T-cell (primary cell): ENCODE results near the gene AHRR. TPM values are rescaled to one million over a fixed set of nuclear protein-coding genes. Genes with fewer than 3 reads are reported as not detected.
"Not testable (repeated sequence)": the region's sequence is repeated elsewhere in the genome, so short reads cannot be mapped to it uniquely, and the experiment has no call there.

Source experiments
- ATAC-seq, 4 experiments: fragments of 200-7000 bp in 3 of 4; fragments of 150-1000 bp in 1 of 4; cut with Tn5 transposase; replicated peaks in 1 of 4; 1 replicate in 3 of 4; 2 replicates in 1 of 4; pipeline ENCODE4 v1.10.0; 2021; ENCODE audit warnings: moderate library complexity in 3 of 4, mild to moderate bottlenecking in 2 of 4, moderate number of reproducible peaks in 1 of 4
- CTCF ChIA-PET, 2 donors: fragments of 300-600 bp; sonication (Branson Sonifier 250); formaldehyde crosslinking; loops; one replicate each; lab custom pipeline; 2022; ENCODE audit warnings: antibody characterized with exemption in 2 of 2; lab: Charles Lee
- POLR2A ChIA-PET, 2 donors: fragments of 300-600 bp; sonication (Branson Sonifier 250); formaldehyde crosslinking; loops; one replicate each; lab custom pipeline; 2022; ENCODE audit warnings: antibody characterized with exemption in 2 of 2; lab: Charles Lee
- DNase-seq, 35 experiments: peaks; one replicate each; pipeline versions ENCODE4 v3.0.0 to v3.0.0-alpha.2; 2013 to 2023
- H3K27ac ChIP-seq: one replicate; pipeline ENCODE4 v1.5.1; 2013; ENCODE audit warnings: low read length
- H3K27me3 ChIP-seq, 2 experiments: replicated peaks in 1 of 2; 1 replicate in 1 of 2; 2 replicates in 1 of 2; pipeline versions ENCODE4 v1.6.1 to v1.7.0; 2013; ENCODE audit warnings: low read length in 1 of 2, mixed read lengths in 1 of 2; ENCODE audit not compliant: control insufficient read depth in 2 of 2, insufficient read depth in 2 of 2; ENCODE audit errors: extremely low read depth in 1 of 2
- H3K36me3 ChIP-seq, 2 donors: 1 replicate in 1 of 2; 2 replicates in 1 of 2; pipeline versions ENCODE4 v1.6.1 to v1.7.0; 2013; ENCODE audit warnings: low read length in 1 of 2; ENCODE audit not compliant: control insufficient read depth in 2 of 2, insufficient read depth in 1 of 2; ENCODE audit errors: extremely low read depth in 1 of 2
- H3K4me1 ChIP-seq, 2 experiments: 1 replicate in 1 of 2; 2 replicates in 1 of 2; pipeline versions ENCODE4 v1.6.1 to v1.7.0; 2013; ENCODE audit warnings: low read length in 2 of 2, mixed read lengths in 1 of 2; ENCODE audit not compliant: insufficient read depth in 2 of 2, control insufficient read depth in 1 of 2; ENCODE audit errors: extremely low read depth in 1 of 2
- H3K4me3 ChIP-seq, 2 donors: 1 replicate in 1 of 2; 2 replicates in 1 of 2; pipeline versions ENCODE4 v1.5.1 to v1.7.0; 2013; ENCODE audit warnings: mild to moderate bottlenecking in 2 of 2, low read length in 1 of 2, moderate library complexity in 1 of 2; ENCODE audit not compliant: control insufficient read depth in 1 of 2; ENCODE audit errors: extremely low read depth in 1 of 2
- H3K9me3 ChIP-seq: 2 replicates; pipeline ENCODE4 v1.7.0; 2013
- H3K27ac Mint-ChIP-seq, 2 donors: one replicate each; pipeline ENCODE4 v1.8.0; 2020 to 2021; ENCODE audit warnings: mild to moderate bottlenecking in 2 of 2, mixed read lengths in 2 of 2
- H3K27me3 Mint-ChIP-seq, 2 donors: one replicate each; pipeline ENCODE4 v1.8.0; 2021 to 2022; ENCODE audit warnings: mixed read lengths in 2 of 2
- H3K36me3 Mint-ChIP-seq: one replicate; pipeline ENCODE4 v1.8.0; 2021; ENCODE audit warnings: mixed read lengths
- H3K4me1 Mint-ChIP-seq, 3 donors: one replicate each; pipeline ENCODE4 v1.8.0; 2020 to 2022; ENCODE audit warnings: mixed read lengths in 3 of 3, mild to moderate bottlenecking in 1 of 3
- H3K4me3 Mint-ChIP-seq, 3 donors: one replicate each; pipeline ENCODE4 v1.8.0; 2020 to 2022; ENCODE audit warnings: mild to moderate bottlenecking in 3 of 3, mixed read lengths in 3 of 3, moderate library complexity in 3 of 3
- H3K9me3 Mint-ChIP-seq, 3 donors: one replicate each; pipeline ENCODE4 v1.8.0; 2020 to 2022; ENCODE audit warnings: mixed read lengths in 3 of 3
- WGBS: methylation state at CpG from one replicate; pipeline ENCODE4 v1.1.5; 2013; ENCODE audit warnings: missing lambda C conversion rate; ENCODE audit not compliant: insufficient coverage; 5-methylcytosine and 5-hydroxymethylcytosine counted together
- total RNA-seq, 35 experiments: library from RNA in 6 of 35; stranded (reverse) in 6 of 35; fragments of 120-200 nt in 1 of 35; gene quantifications; one replicate each; pipeline versions ENCODE4 v1.2.1 to v1.2.4 and lab custom pipeline; 2013 to 2026

The AHRR gene
- total RNA-seq, 5 donors from 2014 or later (not counting 1 experiment from before 2014, with no cell fraction given) = 0.55 to 13.5 (median 3.4) TPM

DNA sequence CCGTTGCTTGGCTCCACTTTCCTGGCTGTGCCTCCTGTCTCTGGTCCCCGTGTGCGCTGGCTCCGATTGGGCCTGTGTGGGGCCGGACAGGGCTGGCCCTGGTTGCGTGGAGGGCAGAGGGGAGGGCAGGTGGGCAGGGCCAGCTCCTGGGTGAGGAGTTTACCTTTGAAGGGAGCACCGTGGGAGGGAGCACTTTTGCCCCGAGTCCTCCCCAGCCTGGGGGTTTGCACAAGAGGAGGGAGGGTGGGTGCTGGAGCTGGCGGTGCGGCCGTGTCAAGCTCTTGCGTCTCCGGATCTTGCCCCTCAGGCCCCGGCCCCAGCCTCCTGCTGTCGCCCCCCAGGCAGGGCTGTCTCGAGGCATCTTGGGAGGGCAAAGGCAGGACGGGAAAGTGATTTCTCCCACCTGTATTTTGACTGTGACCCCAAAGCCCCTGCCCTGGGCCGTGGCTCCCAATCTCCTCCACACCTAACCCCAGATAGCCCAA, 73.2 kb downstream of the AHRR start:
- no peak overlapping the region for H3K4me3 Mint-ChIP-seq
- peaks cover 0 to 16% of the 10 kb centered on the region in 2 experiments for H3K27me3 ChIP-seq
- no peaks in the 10 kb centered on the region for H3K9me3 Mint-ChIP-seq
- peaks cover 0 to 1% of the 10 kb centered on the region in 2 donors for H3K27me3 Mint-ChIP-seq
- H3K4me3 ChIP-seq = no peak overlapping the region
- no peak overlapping the region for H3K27ac Mint-ChIP-seq
- peaks cover 9 to 15% of the 10 kb centered on the region in 2 experiments for H3K4me1 ChIP-seq
- POLR2A ChIA-PET = no interaction called here
- CTCF ChIA-PET = no interaction called here
- H3K9me3 ChIP-seq = no peaks in the 10 kb centered on the region
- WGBS = 92% methylated on average over 18 of the region's 18 CpGs
- H3K27ac ChIP-seq = no peak overlapping the region
- ATAC-seq = no peak
- H3K36me3 ChIP-seq = no peaks in the 10 kb centered on the region
- peaks cover 16 to 30% (median 27%) of the 10 kb centered on the region in 3 donors for H3K4me1 Mint-ChIP-seq
- DNase-seq = peak in 1 of 35 experiments; percentile 4
- no peaks in the 10 kb centered on the region for H3K36me3 Mint-ChIP-seq

DNA sequence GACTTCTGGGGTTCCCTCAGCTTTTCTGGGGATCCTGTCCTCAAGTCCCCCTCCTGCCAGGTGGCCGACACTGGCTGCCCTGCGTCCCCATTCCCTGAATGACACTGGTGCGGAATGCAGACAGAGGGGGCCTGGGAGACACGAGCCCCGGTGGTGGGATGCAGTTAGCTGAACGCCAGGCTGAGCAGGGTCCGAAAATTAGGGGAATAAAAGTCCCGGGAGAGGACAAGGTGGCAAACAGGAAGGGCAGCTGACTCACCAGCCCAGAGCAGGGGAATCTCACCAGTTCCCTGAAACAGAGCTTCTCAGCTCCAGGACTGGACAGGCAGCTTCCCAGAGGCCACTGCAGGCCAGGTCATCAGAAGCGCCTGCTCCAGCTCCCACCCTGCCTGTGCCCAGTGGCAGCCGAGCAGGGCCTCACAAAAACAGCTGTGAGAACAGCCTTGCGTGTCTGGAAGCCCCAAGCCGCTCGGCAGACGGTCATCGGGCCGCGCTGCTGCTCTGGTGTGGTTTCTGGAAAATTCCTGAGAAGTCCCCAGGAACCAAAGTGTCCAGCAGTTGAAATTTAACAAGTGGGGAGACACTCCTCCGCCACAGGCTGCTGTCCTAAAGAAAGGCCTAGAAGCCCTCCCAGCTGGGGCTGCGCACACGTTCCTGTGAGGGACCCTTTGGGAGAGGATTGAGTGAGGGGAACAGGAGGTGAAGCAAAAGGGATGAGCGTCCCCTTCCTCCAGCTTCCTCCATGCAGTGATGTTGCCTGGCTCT, 73.8 kb downstream of the AHRR start:
- H3K27me3 Mint-ChIP-seq = peaks cover 3 to 7% of the 10 kb centered on the region in 2 donors
- peaks cover 0 to 21% of the 10 kb centered on the region in 2 experiments for H3K27me3 ChIP-seq
- no peak overlapping the region for H3K4me3 ChIP-seq
- no peaks in the 10 kb centered on the region for H3K9me3 Mint-ChIP-seq
- no peaks in the 10 kb centered on the region for H3K9me3 ChIP-seq
- WGBS = 89% methylated on average over 21 of the region's 21 CpGs
- DNase-seq (peak in 1 of 35 experiments; percentile 5), ATAC-seq (no peak)
- H3K4me3 Mint-ChIP-seq = no peak overlapping the region
- H3K4me1 Mint-ChIP-seq = peaks cover 20 to 27% (median 27%) of the 10 kb centered on the region in 3 donors
- H3K4me1 ChIP-seq = peaks cover 9 to 19% of the 10 kb centered on the region in 2 experiments
- no peaks in the 10 kb centered on the region for H3K36me3 ChIP-seq
- CTCF ChIA-PET = no interaction called here
- no peak overlapping the region for H3K27ac Mint-ChIP-seq
- H3K27ac ChIP-seq = no peak overlapping the region
- H3K36me3 Mint-ChIP-seq = no peaks in the 10 kb centered on the region
- POLR2A ChIA-PET = interaction anchor here in 1 of 2 donors (0.6 kb wide), 1 partner anchor 982 kb away, joined by 3 read pairs; no protein-coding TSS in a partner anchor

DNA sequence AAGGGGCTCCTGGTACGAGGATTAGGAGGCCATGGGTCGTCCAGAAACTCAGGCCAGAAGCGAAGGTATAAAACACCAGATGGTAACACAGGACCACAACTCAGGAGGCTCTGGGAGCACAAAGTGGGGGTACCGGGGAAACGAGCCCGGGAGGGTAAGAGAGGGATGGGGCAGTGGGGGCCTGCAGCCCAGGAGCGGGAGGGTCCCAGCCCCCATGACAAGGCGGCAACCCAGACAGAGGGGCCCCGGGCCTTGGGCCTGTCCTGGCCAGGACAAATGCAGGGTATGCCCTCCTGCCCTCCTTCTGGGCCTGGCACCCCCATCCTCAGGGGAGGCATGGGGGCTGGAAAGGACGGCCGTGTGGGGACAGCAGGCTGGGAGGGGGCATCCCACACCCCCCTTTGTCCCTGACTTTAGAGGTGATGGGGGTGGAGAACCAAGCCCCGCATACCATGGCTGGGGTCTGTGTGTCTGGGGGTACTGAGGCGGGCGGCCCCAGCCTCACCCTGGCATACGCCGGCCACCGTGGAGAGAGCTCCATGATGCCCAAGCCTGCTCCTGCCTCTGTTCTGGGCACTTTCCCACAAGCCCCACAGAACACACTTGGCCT, 74.5 kb downstream of the AHRR start:
- Histone ChIP-seq H3K27me3 (peaks cover 0 to 26% of the 10 kb centered on the region in 2 experiments), H3K4me3 (no peak overlapping the region), H3K36me3 (no peaks in the 10 kb centered on the region), H3K9me3 (no peaks in the 10 kb centered on the region), H3K4me1 (peaks cover 9 to 19% of the 10 kb centered on the region in 2 experiments), H3K27ac (no peak overlapping the region)
- DNase-seq = peak in 1 of 35 experiments; percentile 5
- WGBS = 95% methylated on average over 6 of the region's 17 CpGs
- peaks cover 6 to 12% of the 10 kb centered on the region in 2 donors for H3K27me3 Mint-ChIP-seq
- CTCF ChIA-PET = no interaction called here
- no peak overlapping the region for H3K4me3 Mint-ChIP-seq
- H3K36me3 Mint-ChIP-seq = no peaks in the 10 kb centered on the region
- H3K9me3 Mint-ChIP-seq = no peaks in the 10 kb centered on the region
- POLR2A ChIA-PET = interaction anchor here in 1 of 2 donors (0.6 kb wide), 1 partner anchor 982 kb away, joined by 3 read pairs; no protein-coding TSS in a partner anchor
- no peak for ATAC-seq
- peaks cover 18 to 20% (median 20%) of the 10 kb centered on the region in 3 donors for H3K4me1 Mint-ChIP-seq
- no peak overlapping the region for H3K27ac Mint-ChIP-seq

DNA sequence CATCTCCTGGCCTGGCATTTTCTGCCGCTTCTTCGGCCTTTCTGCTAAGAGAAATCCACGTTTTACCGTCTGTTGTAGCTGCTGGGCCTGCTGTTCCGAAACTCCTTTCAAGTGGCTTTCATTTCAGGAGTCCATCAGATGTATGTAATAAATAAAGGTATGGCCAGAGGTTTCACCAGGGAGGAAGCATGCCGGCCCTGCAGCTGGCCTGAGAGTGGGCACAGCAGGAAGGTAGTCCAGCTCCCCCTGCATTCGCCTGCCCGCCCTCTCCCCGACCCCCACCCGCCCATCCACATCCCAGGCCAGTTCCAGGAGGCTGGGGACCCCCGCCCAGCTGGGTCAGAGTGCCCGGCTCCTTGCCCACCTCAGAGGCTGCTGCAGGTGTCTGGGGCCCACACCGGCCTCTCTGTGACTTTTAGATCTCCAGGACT, 75.0 kb downstream of the AHRR start:
- ChIA-PET POLR2A (no interaction called here), CTCF (no interaction called here)
- Histone ChIP-seq H3K9me3 (no peaks in the 10 kb centered on the region), H3K27ac (no peak overlapping the region), H3K27me3 (peaks cover 0 to 31% of the 10 kb centered on the region in 2 experiments), H3K36me3 (no peaks in the 10 kb centered on the region), H3K4me1 (peaks cover 9 to 19% of the 10 kb centered on the region in 2 experiments), H3K4me3 (no peak overlapping the region)
- DNase-seq (no peak), ATAC-seq (no peak)
- Mint-ChIP-seq H3K27me3 (peaks cover 12 to 18% of the 10 kb centered on the region in 2 donors), H3K4me1 (peaks cover 18 to 19% (median 19%) of the 10 kb centered on the region in 3 donors), H3K36me3 (no peaks in the 10 kb centered on the region), H3K9me3 (no peaks in the 10 kb centered on the region), H3K27ac (no peak overlapping the region), H3K4me3 (no peak overlapping the region)
- WGBS = 90% methylated on average over 9 of the region's 13 CpGs

DNA sequence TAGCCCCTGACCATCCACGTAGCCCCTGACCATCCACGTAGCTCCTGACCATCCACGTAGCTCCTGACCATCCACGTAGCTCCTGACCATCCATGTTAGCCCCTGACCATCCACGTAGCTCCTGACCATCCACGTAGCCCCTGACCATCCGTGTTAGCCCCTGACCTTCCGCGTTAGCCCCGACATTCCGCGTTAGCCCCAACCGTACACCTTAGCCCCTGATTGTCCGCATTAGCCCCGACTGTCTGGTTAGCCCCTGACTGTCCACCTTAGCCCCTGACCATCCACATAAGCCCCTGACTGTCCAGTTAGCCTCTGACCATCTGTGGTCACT, 76.6 kb downstream of the AHRR start:
- H3K27ac Mint-ChIP-seq, H3K4me3 ChIP-seq, POLR2A ChIA-PET, H3K27ac ChIP-seq, H3K4me3 Mint-ChIP-seq, ATAC-seq, H3K9me3 Mint-ChIP-seq, DNase-seq, H3K36me3 ChIP-seq, H3K36me3 Mint-ChIP-seq, H3K9me3 ChIP-seq: not testable (repeated sequence)
- CTCF ChIA-PET = interaction anchor here in 1 of 2 donors (0.7 kb wide), 2 partner anchors 1012 to 1247 kb away, joined by 3 to 5 read pairs; no protein-coding TSS in a partner anchor
- H3K27me3 Mint-ChIP-seq = peaks cover 16 to 31% of the 10 kb centered on the region in 2 donors
- WGBS = 95% methylated on average over 15 of the region's 15 CpGs
- H3K4me1 Mint-ChIP-seq = peaks cover 9 to 13% (median 9%) of the 10 kb centered on the region in 3 donors
- peaks cover 2 to 10% of the 10 kb centered on the region in 2 experiments for H3K4me1 ChIP-seq
- peaks cover 0 to 40% of the 10 kb centered on the region in 2 experiments for H3K27me3 ChIP-seq
